Fibroblast of skin of back (primary cell): ENCODE results near the gene SYP. TPM values are rescaled to one million over a fixed set of nuclear protein-coding genes. Genes with fewer than 3 reads are reported as not detected.
A peak's percentile ranks its signal among the peaks of the same experiment; 100 is the strongest.

Source experiments
- DNase-seq: peaks from one replicate; pipeline ENCODE4 v3.0.0-alpha.2; 2013
- polyA plus RNA-seq, 2 experiments: library from polyadenylated mRNA; unstranded; fragments of 120-200 nt; gene quantifications; one replicate each; pipeline ENCODE4 v1.2.1, GENCODE V29; 2013; ENCODE audit not compliant: insufficient read length in 2 of 2

The SYP gene
- 0.83 TPM for polyA plus RNA-seq (2013, experiment 1 of 2; ENCODE audit: insufficient read length)
- polyA plus RNA-seq (2013, experiment 2 of 2; ENCODE audit: insufficient read length) = 1.1 TPM

- peak; percentile 81 for DNase-seq
Measured at GRCh38 chrX:49199906-49200771, at the start of gene SYP. Gene SYP, minus strand, starts transcription at chrX:49200193. Its CDS starts 7 bp downstream, at chrX:49200186.

- no peak for DNase-seq
Measured at GRCh38 chrX:49249616-49250015, 49.6 kb upstream of the SYP start.

- no peak for DNase-seq
Measured at GRCh38 chrX:49249071-49249470, 49.1 kb upstream of the SYP start.

GRCh38 chrX:49247916-49248811, 48.2 kb upstream of the SYP start:
- no peak for DNase-seq

- no peak for DNase-seq
Measured at GRCh38 chrX:49247346-49247745, 47.4 kb upstream of the SYP start.

- no peak for DNase-seq
Measured at GRCh38 chrX:49246541-49246940, 46.5 kb upstream of the SYP start.

GRCh38 chrX:49244207-49244606, 44.2 kb upstream of the SYP start:
- DNase-seq = no peak

GRCh38 chrX:49243166-49243565, 43.2 kb upstream of the SYP start:
- DNase-seq = no peak

- DNase-seq = no peak
Measured at GRCh38 chrX:49242545-49243066, 42.6 kb upstream of the SYP start.

- DNase-seq = no peak
Measured at GRCh38 chrX:49238735-49239134, 38.7 kb upstream of the SYP start.

- no peak for DNase-seq
Measured at GRCh38 chrX:49237060-49237459, 37.1 kb upstream of the SYP start.

GRCh38 chrX:49233887-49234555, 34.0 kb upstream of the SYP start:
- no peak for DNase-seq

GRCh38 chrX:49233176-49233575, 33.2 kb upstream of the SYP start, which contains the start of gene CACNA1F:
Gene CACNA1F, minus strand, starts transcription at chrX:49233340. Its CDS starts 31 bp downstream, at chrX:49233309.
- no peak for DNase-seq

GRCh38 chrX:49232525-49232924, 32.5 kb upstream of the SYP start:
- DNase-seq = no peak

- DNase-seq = no peak
Measured at GRCh38 chrX:49231333-49232000, 31.5 kb upstream of the SYP start.

- peak; percentile 5 for DNase-seq
Measured at GRCh38 chrX:49230500-49231232, 30.7 kb upstream of the SYP start.

GRCh38 chrX:49228185-49228584, 28.2 kb upstream of the SYP start:
- no peak for DNase-seq

- DNase-seq = no peak
Measured at GRCh38 chrX:49227726-49228125, 27.7 kb upstream of the SYP start.

- no peak for DNase-seq
Measured at GRCh38 chrX:49226946-49227345, 27.0 kb upstream of the SYP start.

GRCh38 chrX:49225858-49226257, 25.9 kb upstream of the SYP start:
- no peak for DNase-seq

- DNase-seq = no peak
Measured at GRCh38 chrX:49221868-49222267, 21.9 kb upstream of the SYP start.
